ENCODE data around the gene TENM3. TPM values are rescaled to one million over a fixed set of nuclear protein-coding genes. Genes with fewer than 3 reads are reported as not detected.

Gene TENM3
- total RNA-seq, 1 donor from 2014 or later = 44.9 TPM

DNA sequence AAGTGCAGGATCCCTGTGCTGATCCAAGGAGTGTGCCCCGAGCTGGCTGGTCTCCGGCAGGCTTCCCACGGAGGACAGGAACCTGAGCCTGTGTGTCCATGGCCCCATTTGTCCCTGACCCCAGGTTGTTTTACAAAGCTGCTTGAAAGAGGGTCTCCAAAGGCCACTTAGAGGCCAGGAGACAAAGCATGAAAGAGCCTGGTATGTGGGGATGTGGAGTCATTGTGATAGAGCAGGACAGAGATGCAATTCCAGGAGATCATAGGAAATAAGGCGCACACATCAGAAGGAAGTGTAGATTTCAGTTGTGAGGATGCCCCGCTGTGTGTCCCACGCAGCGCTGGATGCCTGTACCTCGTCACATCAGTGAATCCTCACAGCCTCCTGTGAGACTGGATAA lies 48.0 kb downstream of the TENM3 start:
- no peak for DNase-seq

DNA sequence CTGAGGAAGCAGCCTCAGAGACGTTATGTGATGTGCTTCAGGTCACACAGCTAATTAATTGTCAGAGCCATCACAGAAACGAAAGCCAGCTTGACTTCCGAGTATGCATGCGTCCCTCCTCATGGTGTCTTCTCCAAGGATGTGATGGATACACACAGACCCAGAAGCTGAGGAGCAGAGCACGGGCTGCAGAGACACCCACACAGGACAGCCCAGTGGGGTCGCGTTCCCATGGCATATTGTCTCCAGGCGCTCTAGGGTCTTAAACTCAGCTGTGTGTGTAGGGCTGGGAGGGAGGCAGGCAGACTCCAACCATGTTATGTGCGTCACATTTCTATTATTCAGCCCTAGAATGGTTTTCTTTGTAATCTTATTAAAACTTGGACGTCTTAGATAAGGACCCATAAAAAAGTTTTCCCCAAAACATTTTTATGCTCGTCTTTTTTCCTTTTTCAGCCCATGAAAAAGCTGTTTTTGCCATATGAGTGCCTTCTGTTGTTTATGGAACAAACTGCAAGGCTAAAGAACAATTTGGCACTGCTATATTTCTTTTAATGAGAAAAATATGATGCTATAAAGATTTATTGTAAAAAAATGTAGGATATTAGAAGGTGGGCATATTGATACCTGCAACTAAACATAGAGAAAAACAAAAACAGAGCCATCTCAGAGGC lies 48.5 kb downstream of the TENM3 start:
- DNase-seq = no peak

GRCh38 chr4:182292612-182293011 lies 49.4 kb downstream of the TENM3 start:
- no peak for DNase-seq

DNA sequence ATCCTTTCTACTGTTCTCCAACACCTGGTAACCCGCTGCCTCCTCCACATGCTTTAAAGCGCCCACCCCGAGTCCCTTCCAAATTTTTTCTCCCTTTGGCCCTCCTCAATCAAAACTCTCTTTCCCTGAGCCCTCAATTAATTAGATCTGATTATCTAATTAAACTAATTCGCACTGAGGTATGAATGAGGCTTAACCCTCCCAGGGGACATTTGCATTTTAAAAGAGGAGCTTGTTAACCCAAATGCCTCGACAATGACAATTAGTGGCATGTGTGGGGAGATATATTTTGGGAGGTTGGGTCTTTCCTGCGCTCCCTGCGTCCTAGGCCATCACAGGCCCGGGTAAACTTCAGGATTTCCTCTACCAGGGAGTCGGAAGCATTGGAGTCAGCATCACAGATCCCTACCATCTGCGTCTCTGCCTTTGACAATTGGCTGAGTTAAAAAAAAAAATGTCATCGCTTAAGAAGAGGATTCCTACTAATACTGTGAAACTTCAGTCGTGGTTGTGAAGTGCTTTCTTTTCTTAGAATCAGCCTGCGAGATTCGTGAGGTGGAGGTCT lies 50.6 kb downstream of the TENM3 start:
- no peak for DNase-seq

GRCh38 chr4:182294451-182294850 lies 51.2 kb downstream of the TENM3 start:
- DNase-seq = no peak

DNA sequence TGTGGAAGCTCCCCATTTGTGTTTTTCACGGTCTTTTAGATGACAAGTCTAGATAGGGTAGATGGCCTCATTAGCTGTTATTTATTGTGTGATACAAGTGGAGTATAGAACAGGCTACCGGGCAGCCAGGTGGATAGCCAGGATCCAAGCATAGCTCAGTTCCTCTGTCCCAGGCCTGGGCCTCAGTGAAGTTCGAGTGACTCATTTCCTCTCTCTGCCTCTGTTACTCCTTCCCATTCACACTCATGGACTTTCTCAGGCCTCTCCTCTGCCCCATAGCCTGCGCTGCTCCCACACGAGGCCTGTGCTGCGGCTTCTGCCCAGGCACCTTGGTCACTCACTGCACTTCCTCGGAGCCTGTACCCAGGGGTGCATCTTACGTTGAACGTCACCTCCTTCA lies 54.5 kb downstream of the TENM3 start:
- DNase-seq = no peak

DNA sequence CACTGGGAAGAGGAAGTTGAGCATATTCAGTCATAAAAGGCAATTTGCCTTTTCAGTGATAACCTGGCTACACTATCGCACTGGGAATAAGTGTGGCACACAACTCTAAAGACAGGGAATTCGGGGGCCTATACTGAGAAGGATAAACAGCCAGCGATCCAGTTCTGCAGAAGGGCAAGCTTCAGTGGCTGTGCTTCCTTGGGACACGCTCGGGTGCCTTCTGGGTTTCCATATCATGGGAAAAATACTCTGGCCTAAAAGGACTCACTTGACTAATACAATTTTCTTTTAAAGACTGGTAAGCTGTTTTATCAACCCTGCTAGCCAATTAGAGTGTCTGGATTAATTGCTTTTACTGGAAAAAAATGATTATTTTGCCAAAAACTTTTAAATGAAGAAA lies 58.5 kb downstream of the TENM3 start:
- no peak for DNase-seq

DNA sequence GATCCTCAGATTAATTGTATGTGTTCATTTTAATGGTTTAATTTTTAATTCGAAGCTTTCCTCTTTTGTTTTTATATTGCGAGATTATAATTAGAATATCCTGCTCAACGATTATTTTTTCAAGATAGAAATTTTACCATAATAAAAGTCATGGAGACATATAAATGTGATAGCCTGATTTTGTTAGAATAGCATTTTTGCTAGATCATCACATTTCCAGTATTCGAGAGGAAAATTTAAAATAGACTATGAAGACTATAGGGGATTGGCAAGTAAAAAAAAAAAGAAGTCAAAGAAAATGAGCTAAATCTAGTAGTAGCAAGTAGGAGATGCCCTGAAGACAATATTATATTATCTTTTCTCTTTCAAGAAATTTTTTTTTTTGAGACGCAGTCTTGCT lies 60.6 kb downstream of the TENM3 start:
- no peak for DNase-seq

DNA sequence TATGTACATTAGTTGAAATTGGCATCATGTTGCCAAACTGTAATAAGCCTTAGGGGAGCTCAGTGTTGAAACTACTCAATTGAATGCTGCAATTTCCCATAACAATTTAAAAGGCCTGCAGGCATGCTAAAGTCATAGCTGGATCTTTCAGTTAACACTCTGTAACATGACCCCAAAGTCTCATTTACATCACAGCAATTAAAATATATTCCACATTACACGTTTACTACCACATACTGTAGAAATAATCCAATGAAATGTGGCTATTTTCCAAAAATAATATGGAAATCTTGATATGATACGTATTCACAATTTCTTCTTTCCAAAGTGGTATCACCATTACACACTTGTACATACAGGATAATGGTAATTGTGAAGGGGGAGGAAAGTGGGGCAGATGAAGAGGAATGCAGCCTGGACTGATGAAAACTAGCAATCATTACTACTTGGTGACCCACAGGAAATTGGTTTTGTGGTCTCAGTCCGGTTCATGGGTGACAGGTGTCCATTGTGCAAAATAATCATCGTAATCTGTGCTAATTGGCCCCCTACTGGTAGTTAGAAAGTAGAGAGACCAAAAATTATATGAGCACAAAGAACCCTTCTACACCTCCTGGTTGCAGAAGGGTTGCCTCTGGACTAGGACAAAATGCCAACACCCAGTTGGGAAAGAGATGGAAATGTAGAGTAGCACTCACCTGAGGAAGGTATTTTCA lies 63.7 kb downstream of the TENM3 start:
- DNase-seq = no peak

DNA sequence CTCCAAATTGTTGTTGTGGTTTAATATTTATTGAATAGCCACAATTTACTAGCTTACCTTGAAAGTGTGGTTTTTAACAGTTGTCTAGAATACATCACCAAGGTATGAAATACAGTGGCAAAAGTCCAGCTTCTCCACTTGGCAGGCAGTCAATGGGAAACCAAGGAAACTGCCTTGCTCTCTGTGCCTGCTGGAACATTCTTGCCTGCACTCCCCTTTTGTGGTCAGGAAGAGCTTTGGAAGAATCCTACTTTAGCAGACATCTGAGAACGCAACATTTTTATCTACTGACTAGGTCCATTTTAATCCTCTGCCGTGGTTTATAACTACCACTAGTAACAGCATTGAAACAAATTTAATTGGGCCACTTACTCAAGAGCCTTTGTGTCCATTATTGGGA lies 64.5 kb downstream of the TENM3 start:
- DNase-seq = no peak

GRCh38 chr4:182309877-182310276 lies 66.7 kb downstream of the TENM3 start:
- DNase-seq = no peak

GRCh38 chr4:182310316-182310715 lies 67.1 kb downstream of the TENM3 start:
- no peak for DNase-seq

DNA sequence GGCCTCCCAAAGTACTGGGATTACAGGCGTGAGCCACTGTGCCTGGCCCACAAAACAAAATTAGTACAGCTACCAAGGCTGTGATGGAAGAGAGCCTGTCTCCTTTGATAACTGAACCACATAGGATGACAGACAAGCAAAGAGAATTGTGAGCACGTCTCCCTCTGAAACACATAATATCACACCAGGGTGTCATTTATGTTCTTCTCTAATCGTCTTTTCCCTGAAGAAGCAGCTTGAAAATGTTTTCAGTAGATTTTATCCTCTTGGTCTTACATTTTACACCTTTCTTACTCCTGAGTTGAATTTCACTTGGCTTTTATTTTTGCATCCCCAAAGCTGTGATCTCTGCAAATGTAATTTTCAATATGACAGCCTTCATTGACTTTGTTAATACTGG lies 67.8 kb downstream of the TENM3 start:
- no peak for DNase-seq

DNA sequence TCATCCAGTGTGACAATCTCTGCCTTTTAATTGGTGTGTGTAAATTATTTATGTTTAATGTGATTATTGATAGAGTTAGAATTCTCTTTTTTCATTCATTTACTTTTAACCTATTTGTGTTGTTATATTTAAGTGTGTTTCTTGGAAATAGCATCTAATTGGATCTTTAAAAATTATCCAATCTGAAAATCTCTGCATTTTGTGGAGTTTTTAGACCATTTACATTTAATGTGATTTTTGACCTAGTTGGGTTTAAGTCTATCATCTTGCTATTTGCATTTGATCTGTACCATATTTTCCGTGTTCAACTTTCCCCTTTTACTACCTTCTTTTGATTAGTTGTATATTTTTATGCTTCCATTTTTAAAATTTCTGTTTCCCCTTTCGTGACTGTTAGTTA lies 71.3 kb downstream of the TENM3 start:
- DNase-seq = no peak

DNA sequence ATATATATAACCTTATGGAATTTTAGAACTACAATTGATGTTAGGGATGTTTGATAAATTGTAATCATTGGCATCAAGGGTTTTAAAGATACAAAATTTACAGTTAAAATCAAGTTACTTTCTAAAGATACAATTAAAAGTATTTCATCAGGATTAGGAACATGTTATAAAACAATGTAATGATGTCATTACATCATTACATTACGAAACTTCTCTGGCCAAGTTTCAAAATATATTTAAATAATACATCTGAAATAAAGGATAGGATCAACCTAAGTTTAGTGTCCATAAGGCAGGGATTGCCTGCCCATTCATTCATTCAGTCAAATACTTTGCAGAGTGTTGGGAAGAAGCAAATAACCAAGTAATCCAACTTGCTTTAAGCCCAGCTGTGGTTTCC lies 75.1 kb downstream of the TENM3 start:
- no peak for DNase-seq

DNA sequence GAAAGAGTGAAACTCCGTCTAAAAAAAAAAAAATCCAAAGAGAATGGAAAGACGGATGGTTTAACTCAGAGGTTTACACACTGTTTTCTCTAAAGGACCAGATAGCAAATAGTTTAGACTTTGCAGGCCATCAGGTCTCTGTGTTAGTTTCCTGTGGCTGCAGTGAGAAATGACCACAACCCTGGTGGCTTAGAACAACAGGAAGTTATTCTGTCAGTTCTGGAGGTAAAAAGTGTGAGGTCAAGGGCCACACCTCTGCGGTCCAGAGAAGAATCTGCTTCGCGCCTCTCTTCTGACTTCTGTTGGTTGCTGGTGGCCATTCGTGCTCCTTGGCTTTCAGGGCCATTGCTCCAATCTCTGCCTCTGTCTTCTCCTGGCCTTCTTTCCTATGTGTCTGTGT lies 76.9 kb downstream of the TENM3 start:
- DNase-seq = no peak

DNA sequence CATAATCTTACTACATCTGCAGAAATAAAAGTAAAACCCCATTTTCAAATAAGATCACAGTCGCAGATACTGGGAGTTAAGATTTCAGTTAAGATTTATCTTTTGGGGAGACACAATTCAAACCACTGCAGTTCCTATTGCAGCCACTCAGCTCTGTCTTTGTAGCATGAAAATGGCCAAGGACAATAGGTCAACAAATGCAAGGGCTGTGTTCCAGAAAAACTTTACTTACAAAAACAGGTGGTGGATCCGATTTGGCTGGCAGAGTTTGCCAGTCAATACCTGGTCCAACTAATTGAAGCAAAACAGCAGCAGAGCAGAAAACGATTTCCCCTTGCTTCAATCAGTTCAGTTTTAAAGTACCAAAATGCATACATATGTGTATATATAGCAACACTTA lies 77.4 kb downstream of the TENM3 start:
- DNase-seq = no peak

DNA sequence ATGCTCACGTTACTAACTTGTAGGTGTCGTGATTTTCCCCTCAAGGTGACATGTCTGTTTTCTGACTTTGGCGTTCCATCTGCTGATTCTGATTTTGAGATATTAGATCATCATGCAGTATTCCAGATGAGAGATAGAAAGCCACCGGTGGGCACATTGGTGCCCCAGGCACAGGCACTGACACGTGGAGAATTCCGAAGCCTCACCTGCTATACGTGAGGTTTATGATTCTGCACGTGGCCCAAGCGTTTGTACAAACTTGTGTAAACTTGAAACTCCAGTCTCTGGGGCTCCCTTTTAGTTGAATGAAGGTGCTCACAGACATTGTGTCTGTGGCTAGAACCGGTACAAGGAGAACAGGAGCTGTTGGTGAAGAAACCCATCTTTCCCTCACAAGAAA lies 81.1 kb downstream of the TENM3 start:
- DNase-seq = no peak

DNA sequence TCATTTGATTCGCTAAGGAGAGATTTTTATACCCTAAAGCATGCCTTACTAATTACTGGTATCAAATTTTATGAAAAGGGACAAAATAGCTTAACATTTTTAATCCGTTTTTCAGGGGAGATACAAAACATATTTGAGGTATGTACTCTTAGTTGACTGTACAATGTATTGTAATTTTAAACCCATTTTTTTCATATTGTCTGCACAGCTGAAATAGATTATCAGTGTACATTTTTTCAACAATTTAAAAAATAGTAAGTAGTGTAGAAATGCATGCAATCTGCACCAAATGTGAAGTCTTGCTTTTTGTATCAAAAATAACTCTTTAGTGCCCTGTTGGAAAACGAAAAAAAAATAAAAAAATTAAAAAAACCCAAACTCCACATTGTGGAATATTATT lies 82.2 kb downstream of the TENM3 start:
- no peak for DNase-seq

DNA sequence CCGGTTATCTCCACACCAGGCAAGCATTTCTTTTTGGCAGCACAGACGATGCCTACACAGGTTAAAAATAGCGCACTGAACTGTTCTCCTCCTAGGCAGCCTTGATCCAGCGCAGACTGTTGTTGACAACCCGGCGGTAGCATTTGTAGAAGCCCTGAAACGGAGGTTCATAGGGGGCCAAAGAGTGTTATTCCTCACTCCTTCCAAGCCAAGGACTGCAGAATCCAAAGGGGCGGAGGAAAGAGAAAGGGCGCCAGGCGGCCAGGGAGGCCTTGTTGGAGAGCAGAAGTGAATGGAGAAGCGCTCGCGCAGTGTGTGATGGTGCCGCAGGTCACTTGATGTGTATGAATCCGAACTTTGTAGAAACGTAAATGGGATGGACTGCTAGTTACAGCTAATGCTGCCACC lies 82.7 kb downstream of the TENM3 start:
- no peak for DNase-seq

GRCh38 chr4:182328505-182328904 lies 85.3 kb downstream of the TENM3 start:
- no peak for DNase-seq

- no peak for DNase-seq
These were observed 94.2 kb downstream of the TENM3 start for GRCh38 chr4:182337366-182337765.

DNA sequence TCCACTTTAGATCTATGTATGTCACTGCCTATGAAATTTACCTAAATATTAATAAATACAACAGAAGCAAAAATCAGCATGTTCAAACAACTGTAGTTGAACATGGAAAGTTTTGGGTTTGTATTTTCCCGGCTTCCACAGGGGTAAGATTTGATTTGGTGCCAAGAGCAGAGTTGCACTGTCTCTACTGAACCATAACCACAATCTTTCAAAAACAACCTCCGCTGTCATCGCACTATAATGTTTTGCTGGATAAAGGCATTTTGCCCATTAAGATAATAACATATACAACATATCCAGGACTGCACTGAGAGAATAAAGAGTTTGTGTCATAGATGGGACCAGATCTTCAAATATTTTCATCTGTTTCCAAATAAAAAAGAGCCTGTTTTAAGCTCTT lies 94.9 kb downstream of the TENM3 start:
- no peak for DNase-seq

DNA sequence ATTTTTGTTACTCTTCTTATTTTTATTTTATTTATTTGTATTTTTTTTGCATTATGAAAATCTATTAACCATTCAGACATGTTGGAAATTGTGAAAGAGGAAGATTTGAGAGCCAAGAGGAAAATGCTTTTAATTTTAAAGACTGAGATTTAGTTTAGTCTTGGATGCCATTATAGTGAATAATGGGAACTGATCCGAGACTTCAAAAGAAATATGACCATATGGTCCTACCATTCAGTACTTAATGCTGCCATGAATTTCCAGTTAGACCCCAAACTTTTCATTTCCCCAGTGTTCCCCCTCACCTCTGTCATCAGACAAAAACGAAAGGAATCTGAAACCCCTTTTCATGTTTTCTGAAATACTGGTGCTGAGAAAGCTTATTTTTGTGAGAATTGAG lies 95.5 kb downstream of the TENM3 start:
- no peak for DNase-seq

Data from occipital lobe (tissue), 2 donors.